Kidney (tissue), 14 donors: ENCODE results near the gene ABCG1. TPM values are rescaled to one million over a fixed set of nuclear protein-coding genes. Genes with fewer than 3 reads are reported as not detected.

Source experiments
- DNase-seq, 5 donors: peaks; one replicate each; pipeline ENCODE4 v3.0.0-alpha.2; 2013 to 2020
- FAIRE-seq: peaks from 2 replicates; lab custom pipeline; 2012; peaks lifted over from hg19 to GRCh38; lab: Jason Lieb, UNC
- H3K27ac ChIP-seq, 2 donors: one replicate each; pipeline ENCODE4 v1.7.0; 2013; ENCODE audit warnings: low read depth in 2 of 2, low read length in 2 of 2, inconsistent platforms in 1 of 2
- H3K27me3 ChIP-seq: one replicate; pipeline ENCODE4 v1.7.1; 2013; ENCODE audit warnings: low read length, inconsistent platforms; ENCODE audit not compliant: control insufficient read depth, insufficient read depth
- H3K36me3 ChIP-seq, 3 donors: one replicate each; pipeline versions ENCODE4 v1.7.0 to v1.7.1; 2013; ENCODE audit warnings: low read length in 3 of 3, control low read depth in 1 of 3, inconsistent platforms in 1 of 3; ENCODE audit not compliant: insufficient read depth in 3 of 3, control insufficient read depth in 2 of 3
- H3K4me1 ChIP-seq, 3 donors: one replicate each; pipeline versions ENCODE4 v1.7.0 to v1.7.1; 2013; ENCODE audit warnings: low read length in 3 of 3, inconsistent platforms in 1 of 3, low read depth in 1 of 3; ENCODE audit not compliant: control insufficient read depth in 2 of 3, insufficient read depth in 2 of 3
- H3K4me3 ChIP-seq, 3 donors: one replicate each; pipeline versions ENCODE4 v1.7.0 to v1.8.1; 2013; ENCODE audit warnings: low read length in 3 of 3, control low read depth in 1 of 3, inconsistent platforms in 1 of 3
- H3K9ac ChIP-seq, 3 donors: one replicate each; pipeline versions ENCODE4 v1.7.0 to v1.7.1; 2013; ENCODE audit warnings: low read length in 3 of 3, control low read depth in 1 of 3, inconsistent platforms in 1 of 3
- H3K9me3 ChIP-seq, 3 donors: one replicate each; pipeline versions ENCODE4 v1.7.0 to v1.7.1; 2013; ENCODE audit warnings: low read length in 3 of 3, control low read depth in 1 of 3, inconsistent platforms in 1 of 3; ENCODE audit not compliant: control insufficient read depth in 2 of 3, insufficient read depth in 1 of 3
- CTCF ChIP-seq: IDR thresholded peaks from 3 replicates; pipeline ENCODE4 v1.5.1; 2012; ENCODE audit warnings: mild to moderate bottlenecking, moderate library complexity, borderline replicate concordance; ENCODE audit not compliant: insufficient read depth; ENCODE audit errors: extremely low read depth
- intact Hi-C: fragments of 100-400 bp; cut with DNase I; formaldehyde crosslinking; loops from one replicate; pipeline ENCODE4 v1.11.1; 2022
- polyA plus RNA-seq: library from polyadenylated mRNA; stranded (reverse); fragments of 350-450 nt; fragmentation: Illumina TruSeq; extraction: RNeasy Lipid Tissue Mini Kit (QIAGEN cat#74804); gene quantifications from one replicate; pipeline ENCODE4 v1.2.3, GENCODE V29; 2014; ENCODE audit warnings: low read depth, low replicate concordance; ENCODE audit not compliant: insufficient read depth
- total RNA-seq: library from RNA; stranded (reverse); fragmentation: NEBNext Ultra II Directional; extraction: Animal tissue kit (Norgen Biotek cat#: 25700); gene quantifications from one replicate; pipeline ENCODE4 v1.2.1, GENCODE V29; 2021
- donor health status: control.
- donor health status: control.
- donor health status: control.
- donor health status: control.
- donor health status: control.
- donor health status: DM: yes; HTN: yes; CAD: no.
- donor health status: Normal renal cell carcinoma (clear cell type).

The ABCG1 gene
- total and polyA plus RNA-seq, 2 donors from 2014 or later, result 5.6 to 27.6 TPM

- H3K27me3 ChIP-seq, result no peaks in the 10 kb centered on the region
- peaks cover 0 to 3% (median 0%) of the 10 kb centered on the region in 3 donors for H3K4me1 ChIP-seq
- no peak for TF ChIP-seq CTCF
- no peak for DNase-seq
- intact Hi-C loops, result no loop called here
- no peak overlapping the region for H3K27ac ChIP-seq
- H3K36me3 ChIP-seq, result no peaks in the 10 kb centered on the region
- H3K9me3 ChIP-seq, result no peaks in the 10 kb centered on the region
- FAIRE-seq, result no peak
- no peak overlapping the region for H3K9ac ChIP-seq
- H3K4me3 ChIP-seq, result no peak overlapping the region
Observed at GRCh38 chr21:42207426-42207825, 11.5 kb upstream of the ABCG1 start.

GRCh38 chr21:42208036-42208435, 10.9 kb upstream of the ABCG1 start:
- H3K9me3 ChIP-seq, result no peaks in the 10 kb centered on the region
- no peak overlapping the region for H3K9ac ChIP-seq
- no peak overlapping the region for H3K4me3 ChIP-seq
- TF ChIP-seq CTCF, result no peak
- H3K27me3 ChIP-seq, result no peaks in the 10 kb centered on the region
- no peak for DNase-seq
- no peak overlapping the region for H3K27ac ChIP-seq
- peaks cover 0 to 3% (median 0%) of the 10 kb centered on the region in 3 donors for H3K4me1 ChIP-seq
- intact Hi-C loops, result no loop called here
- H3K36me3 ChIP-seq, result no peaks in the 10 kb centered on the region
- FAIRE-seq, result no peak

- Histone ChIP-seq H3K36me3 (no peaks in the 10 kb centered on the region), H3K9me3 (no peaks in the 10 kb centered on the region), H3K4me1 (peaks cover 0 to 3% (median 0%) of the 10 kb centered on the region in 3 donors), H3K4me3 (no peak overlapping the region), H3K9ac (no peak overlapping the region), H3K27me3 (no peaks in the 10 kb centered on the region), H3K27ac (no peak overlapping the region)
- FAIRE-seq (no peak), DNase-seq (no peak)
- no peak for TF ChIP-seq CTCF
- intact Hi-C loops, result no loop called here
Observed at GRCh38 chr21:42208801-42209490, 10.0 kb upstream of the ABCG1 start.
